ENCODE measurements around the gene ZNF318.

Gene ZNF318

GRCh38 chr6:43296780-43297497 lies 72.5 kb downstream of the ZNF318 start:
- in situ Hi-C loops (cut with MboI; ENCODE audit: low pct_unique_long_range_greater_than_20kb, low sequenced_read_pairs, unreplicated experiment), result no loop called here
- peak; percentile 13 for DNase-seq (ENCODE audit: low spot score)
- no peak for TF ChIP-seq CTCF (IDR thresholded peaks at IDR 0.05; ENCODE audit: extremely low read depth, insufficient read depth, missing control alignments)

GRCh38 chr6:43295456-43295855 lies 74.0 kb downstream of the ZNF318 start:
- TF ChIP-seq CTCF (IDR thresholded peaks at IDR 0.05; ENCODE audit: extremely low read depth, insufficient read depth, missing control alignments), result no peak
- no peak for DNase-seq (ENCODE audit: low spot score)
- in situ Hi-C loops (cut with MboI; ENCODE audit: low pct_unique_long_range_greater_than_20kb, low sequenced_read_pairs, unreplicated experiment), result no loop called here

- in situ Hi-C loops (cut with MboI; ENCODE audit: low pct_unique_long_range_greater_than_20kb, low sequenced_read_pairs, unreplicated experiment), result no loop called here
- TF ChIP-seq CTCF (IDR thresholded peaks at IDR 0.05; ENCODE audit: extremely low read depth, insufficient read depth, missing control alignments), result no peak
- no peak for DNase-seq (ENCODE audit: low spot score)
Observed at GRCh38 chr6:43294536-43294935, 74.9 kb downstream of the ZNF318 start.

- in situ Hi-C loops (cut with MboI; ENCODE audit: low pct_unique_long_range_greater_than_20kb, low sequenced_read_pairs, unreplicated experiment), result no loop called here
- no peak for DNase-seq (ENCODE audit: low spot score)
- TF ChIP-seq CTCF (IDR thresholded peaks at IDR 0.05; ENCODE audit: extremely low read depth, insufficient read depth, missing control alignments), result no peak
Observed at GRCh38 chr6:43293698-43294097, 75.7 kb downstream of the ZNF318 start.

GRCh38 chr6:43292763-43293318 lies 76.6 kb downstream of the ZNF318 start:
- no peak for DNase-seq (ENCODE audit: low spot score)
- in situ Hi-C loops (cut with MboI; ENCODE audit: low pct_unique_long_range_greater_than_20kb, low sequenced_read_pairs, unreplicated experiment), result no loop called here
- no peak for TF ChIP-seq CTCF (IDR thresholded peaks at IDR 0.05; ENCODE audit: extremely low read depth, insufficient read depth, missing control alignments)

- in situ Hi-C loops (cut with MboI; ENCODE audit: low pct_unique_long_range_greater_than_20kb, low sequenced_read_pairs, unreplicated experiment), result no loop called here
- no peak for TF ChIP-seq CTCF (IDR thresholded peaks at IDR 0.05; ENCODE audit: extremely low read depth, insufficient read depth, missing control alignments)
Observed at GRCh38 chr6:43292341-43292740, 77.1 kb downstream of the ZNF318 start.

More at GRCh38 chr6:43292341-43292740, 77.1 kb downstream of the ZNF318 start:
- no peak for DNase-seq (ENCODE audit: low spot score)
